T-helper 9 cell (primary cell): ENCODE data around the gene MYL7.
"Not testable (repeated sequence)": the region's sequence is repeated elsewhere in the genome, so short reads cannot be mapped to it uniquely, and the experiment has no call there.

Experiments
- DNase-seq: peaks from one replicate; pipeline ENCODE4 v3.0.0-alpha.2; 2020

Gene MYL7

GRCh38 chr7:44128721-44129582 lies 12.2 kb downstream of the MYL7 start:
- DNase-seq = no peak

GRCh38 chr7:44127161-44127560 lies 14.0 kb downstream of the MYL7 start:
- no peak for DNase-seq

- DNase-seq = not testable (repeated sequence)
Observed at GRCh38 chr7:44126574-44126973, 14.6 kb downstream of the MYL7 start.

GRCh38 chr7:44124822-44125202 lies 16.3 kb downstream of the MYL7 start:
- DNase-seq = no peak

- DNase-seq = peak; percentile 96
Observed at GRCh38 chr7:44123190-44124003, 17.7 kb downstream of the MYL7 start, which contains the start of gene POLD2. POLD2 (minus strand) TSS chr7:44123548; CDS start chr7:44122053, 1,495 bp downstream.

GRCh38 chr7:44122529-44122928 lies 18.6 kb downstream of the MYL7 start:
- no peak for DNase-seq

- no peak for DNase-seq
Observed at GRCh38 chr7:44121761-44122420, 19.2 kb downstream of the MYL7 start.

- DNase-seq = no peak
Observed at GRCh38 chr7:44120395-44120794, 20.7 kb downstream of the MYL7 start.

- DNase-seq = no peak
Observed at GRCh38 chr7:44119829-44120380, 21.2 kb downstream of the MYL7 start.

- no peak for DNase-seq
Observed at GRCh38 chr7:44117801-44118429, 23.2 kb downstream of the MYL7 start.

- DNase-seq = no peak
Observed at GRCh38 chr7:44116789-44117666, 24.1 kb downstream of the MYL7 start.

- no peak for DNase-seq
Observed at GRCh38 chr7:44116087-44116788, 24.9 kb downstream of the MYL7 start.

GRCh38 chr7:44114586-44115310 lies 26.4 kb downstream of the MYL7 start:
- no peak for DNase-seq

GRCh38 chr7:44113764-44114354 lies 27.3 kb downstream of the MYL7 start:
- DNase-seq = no peak

GRCh38 chr7:44112997-44113763 lies 28.0 kb downstream of the MYL7 start:
- no peak for DNase-seq

GRCh38 chr7:44112231-44112996 lies 28.7 kb downstream of the MYL7 start:
- DNase-seq = no peak

GRCh38 chr7:44111761-44112160 lies 29.4 kb downstream of the MYL7 start:
- DNase-seq = no peak
